ENCODE results near the gene PRR12.

GRCh38 chr19:49665036-49665350, 74.0 kb downstream of the PRR12 start:
- TF ChIP-seq RAD21 (IDR thresholded peaks at IDR 0.05) (no peak), RXRA (IDR thresholded peaks at IDR 0.05) (no peak), CTCF (IDR thresholded peaks at IDR 0.05; ENCODE audit: low read depth, low read length, missing input control) (no peak), ATF3 (IDR thresholded peaks at IDR 0.05) (no peak), HNF4A (conservative IDR thresholded peaks at IDR 0.05) (no peak), GABPA (IDR thresholded peaks at IDR 0.05 in 1 of 2, conservative IDR thresholded peaks at IDR 0.05 in 1 of 2) (no peak), FOXA1 (IDR thresholded peaks at IDR 0.05) (no peak), YY1 (IDR thresholded peaks at IDR 0.05) (no peak), MAX (IDR thresholded peaks at IDR 0.05) (no peak), TAF1 (conservative IDR thresholded peaks at IDR 0.05) (no peak), EGR1 (IDR thresholded peaks at IDR 0.05; ENCODE audit: low read depth in 2 of 2) (no peak), SP1 (IDR thresholded peaks at IDR 0.05) (no peak), REST (IDR thresholded peaks at IDR 0.05) (no peak)

All from liver (tissue), 3 donors.